Parathyroid adenoma (tissue), 2 donors: ENCODE data around the gene GRN.
"Not testable (repeated sequence)": the region's sequence is repeated elsewhere in the genome, so short reads cannot be mapped to it uniquely, and the experiment has no call there.

Experiments
- H2AFZ ChIP-seq: fragments of 300-600 bp; sonication (generic); one replicate; pipeline ENCODE4 v1.7.0; 2017; ENCODE audit warnings: antibody characterized with exemption, mild to moderate bottlenecking
- H3K27ac ChIP-seq: fragments of 300-600 bp; sonication (generic); one replicate; pipeline ENCODE4 v1.7.0; 2017
- H3K27me3 ChIP-seq: fragments of 300-600 bp; sonication (generic); one replicate; pipeline ENCODE4 v1.7.0; 2017; ENCODE audit warnings: low read length; ENCODE audit not compliant: control insufficient read depth, insufficient read depth
- H3K36me3 ChIP-seq: fragments of 300-600 bp; sonication (generic); one replicate; pipeline ENCODE4 v1.7.0; 2017; ENCODE audit warnings: low read length; ENCODE audit not compliant: control insufficient read depth, insufficient read depth
- H3K4me1 ChIP-seq: fragments of 300-600 bp; sonication (generic); one replicate; pipeline ENCODE4 v1.7.0; 2017; ENCODE audit warnings: control low read depth
- H3K4me2 ChIP-seq: fragments of 300-600 bp; sonication (generic); one replicate; pipeline ENCODE4 v1.7.0; 2017; ENCODE audit warnings: low read length
- H3K4me3 ChIP-seq: fragments of 300-600 bp; sonication (generic); one replicate; pipeline ENCODE4 v1.7.0; 2017; ENCODE audit warnings: low read depth, low read length
- H3K79me2 ChIP-seq: fragments of 300-600 bp; sonication (generic); one replicate; pipeline ENCODE4 v1.7.0; 2017; ENCODE audit warnings: control low read depth
- H3K9ac ChIP-seq: fragments of 300-600 bp; sonication (generic); one replicate; pipeline ENCODE4 v1.7.0; 2017; ENCODE audit warnings: mild to moderate bottlenecking
- H3K9me3 ChIP-seq: fragments of 300-600 bp; sonication (generic); one replicate; pipeline ENCODE4 v1.7.0; 2017; ENCODE audit warnings: low read length; ENCODE audit not compliant: control insufficient read depth
- TF ChIP-seq, protein P1 (sequence below): fragments of 300-600 bp; sonication (generic); IDR thresholded peaks from one replicate; pipeline ENCODE4 v1.7.0; 2017; ENCODE audit warnings: antibody characterized with exemption, mild to moderate bottlenecking
- donor health status: primary hyperparathyroidism.

The GRN gene

DNA sequence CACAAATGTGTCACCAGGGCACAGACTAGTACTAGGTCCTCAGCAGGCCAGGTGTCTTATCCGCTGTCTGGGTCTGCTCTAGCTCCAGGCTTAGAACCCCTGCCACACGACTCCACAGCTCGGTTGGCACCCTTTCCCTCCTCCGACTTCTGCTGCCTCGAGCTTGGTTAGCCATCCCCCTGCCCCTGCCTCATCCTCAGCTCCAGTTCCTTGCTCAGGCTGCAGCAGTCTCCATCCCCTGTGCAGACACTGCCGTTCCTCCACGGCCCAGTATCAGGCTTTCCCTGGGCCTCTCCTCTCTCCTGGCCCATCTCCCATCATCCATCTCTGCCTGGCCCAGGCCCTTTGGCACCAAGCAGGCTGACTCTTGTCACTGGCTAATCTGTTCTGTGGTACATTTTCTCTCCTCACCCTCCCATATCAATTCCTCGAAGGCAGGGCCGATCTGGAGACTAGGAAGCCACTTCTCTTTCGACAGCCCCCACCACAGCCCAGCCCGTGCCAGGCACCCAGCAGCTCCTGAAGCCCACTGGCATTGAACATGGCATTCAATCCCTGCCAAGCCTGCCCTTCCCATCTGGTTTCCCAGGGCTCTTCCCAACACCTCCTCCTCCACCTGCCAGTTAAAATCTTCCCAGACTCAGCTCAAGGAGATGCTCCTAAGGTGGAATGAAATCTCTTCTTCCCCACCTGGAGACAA, 1.4 kb upstream of the GRN start:
- Histone ChIP-seq H3K9me3 (no peaks in the 10 kb centered on the region), H3K27me3 (no peaks in the 10 kb centered on the region), H2AFZ (no peak overlapping the region), H3K27ac (no peak overlapping the region), H3K4me3 (no peak overlapping the region), H3K9ac (no peak overlapping the region), H3K79me2 (peaks cover 2% of the 10 kb centered on the region), H3K4me1 (peaks cover 2% of the 10 kb centered on the region), H3K4me2 (no peak overlapping the region), H3K36me3 (no peaks in the 10 kb centered on the region)
- TF ChIP-seq, protein P1, sequence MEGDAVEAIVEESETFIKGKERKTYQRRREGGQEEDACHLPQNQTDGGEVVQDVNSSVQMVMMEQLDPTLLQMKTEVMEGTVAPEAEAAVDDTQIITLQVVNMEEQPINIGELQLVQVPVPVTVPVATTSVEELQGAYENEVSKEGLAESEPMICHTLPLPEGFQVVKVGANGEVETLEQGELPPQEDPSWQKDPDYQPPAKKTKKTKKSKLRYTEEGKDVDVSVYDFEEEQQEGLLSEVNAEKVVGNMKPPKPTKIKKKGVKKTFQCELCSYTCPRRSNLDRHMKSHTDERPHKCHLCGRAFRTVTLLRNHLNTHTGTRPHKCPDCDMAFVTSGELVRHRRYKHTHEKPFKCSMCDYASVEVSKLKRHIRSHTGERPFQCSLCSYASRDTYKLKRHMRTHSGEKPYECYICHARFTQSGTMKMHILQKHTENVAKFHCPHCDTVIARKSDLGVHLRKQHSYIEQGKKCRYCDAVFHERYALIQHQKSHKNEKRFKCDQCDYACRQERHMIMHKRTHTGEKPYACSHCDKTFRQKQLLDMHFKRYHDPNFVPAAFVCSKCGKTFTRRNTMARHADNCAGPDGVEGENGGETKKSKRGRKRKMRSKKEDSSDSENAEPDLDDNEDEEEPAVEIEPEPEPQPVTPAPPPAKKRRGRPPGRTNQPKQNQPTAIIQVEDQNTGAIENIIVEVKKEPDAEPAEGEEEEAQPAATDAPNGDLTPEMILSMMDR: no peak

DNA sequence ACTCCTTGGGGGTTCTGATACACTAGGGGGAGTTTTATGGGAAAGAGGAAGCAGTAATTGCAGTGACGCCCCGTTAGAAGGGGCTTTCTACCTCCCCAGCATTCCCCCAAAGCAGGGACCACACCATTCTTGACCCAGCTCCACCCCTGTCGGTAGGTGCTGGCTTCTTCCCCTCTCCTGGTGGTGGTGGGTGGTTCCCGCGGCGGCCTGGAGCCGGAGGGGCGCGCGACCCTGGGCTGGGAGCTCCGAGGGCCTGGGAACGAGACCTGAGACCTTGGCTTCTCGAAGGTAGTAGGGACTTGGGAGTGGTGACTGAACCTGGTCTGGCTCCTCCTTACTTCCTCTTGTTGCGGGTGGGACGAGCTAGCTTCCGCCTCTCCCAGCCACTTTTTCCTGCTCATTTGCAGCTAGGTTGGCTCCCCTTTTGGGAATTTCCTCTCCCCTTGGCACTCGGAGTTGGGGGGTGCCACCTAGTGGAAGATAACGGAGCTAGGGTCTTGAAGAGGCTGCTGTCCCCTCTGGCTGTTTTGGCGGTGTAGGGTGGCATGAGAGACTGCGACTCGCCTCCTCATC, 438 bp downstream of the GRN start:
- Histone ChIP-seq H2AFZ (peak overlapping the region; percentile 98), H3K9me3 (no peaks in the 10 kb centered on the region), H3K4me3 (peak overlapping the region; percentile 80), H3K27me3 (no peaks in the 10 kb centered on the region), H3K4me2 (peak overlapping the region; percentile 93), H3K4me1 (peaks cover 2% of the 10 kb centered on the region), H3K9ac (peak overlapping the region; percentile 8), H3K27ac (peak overlapping the region; percentile 73), H3K79me2 (peaks cover 2% of the 10 kb centered on the region), H3K36me3 (no peaks in the 10 kb centered on the region)
- TF ChIP-seq, protein P1: peak; percentile 72

DNA sequence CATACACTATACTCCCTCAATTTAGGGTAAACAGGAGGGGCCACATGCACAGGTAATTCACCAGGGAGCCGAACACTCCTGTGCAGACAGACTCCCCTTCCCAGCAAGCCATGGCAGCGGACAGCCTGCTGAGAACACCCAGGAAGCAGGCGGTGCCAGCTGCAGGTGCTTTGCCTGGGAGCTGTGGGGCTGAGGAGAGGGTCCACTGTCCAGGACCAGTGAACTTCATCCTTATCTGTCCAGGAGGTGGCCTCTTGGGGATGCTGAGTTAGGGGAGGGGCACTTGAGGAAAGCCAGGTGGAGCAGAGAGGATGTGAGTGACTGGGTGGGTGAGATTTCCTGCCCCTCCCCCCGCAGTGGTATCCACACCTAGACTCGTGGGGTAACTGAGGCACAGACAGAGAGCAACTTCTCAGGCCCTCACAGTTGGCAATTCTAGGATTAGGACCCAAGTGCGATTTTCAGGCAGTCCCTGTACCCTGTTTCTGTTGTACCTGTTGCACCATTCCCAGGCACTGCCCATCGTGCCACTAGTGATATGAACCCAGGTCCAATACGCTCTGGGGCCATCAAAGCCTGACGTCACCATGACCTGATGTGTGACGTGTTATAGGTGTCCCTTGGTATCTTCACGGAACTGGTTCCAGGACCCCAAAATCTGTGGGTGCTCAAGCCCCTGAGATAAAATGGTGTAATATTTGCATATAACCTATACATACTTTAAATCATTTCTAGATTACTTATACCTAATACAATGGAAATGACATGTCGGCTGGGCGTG, 1.2 kb downstream of the GRN start:
- no peak overlapping the region for H2AFZ ChIP-seq
- peaks cover 2% of the 10 kb centered on the region for H3K4me1 ChIP-seq
- H3K9ac ChIP-seq: no peak overlapping the region
- H3K27me3 ChIP-seq: no peaks in the 10 kb centered on the region
- no peak overlapping the region for H3K27ac ChIP-seq
- H3K4me3 ChIP-seq: peak overlapping the region; percentile 80
- TF ChIP-seq, protein P1: no peak
- peaks cover 2% of the 10 kb centered on the region for H3K79me2 ChIP-seq
- H3K36me3 ChIP-seq: no peaks in the 10 kb centered on the region
- H3K9me3 ChIP-seq: no peaks in the 10 kb centered on the region
- peak overlapping the region; percentile 93 for H3K4me2 ChIP-seq

DNA sequence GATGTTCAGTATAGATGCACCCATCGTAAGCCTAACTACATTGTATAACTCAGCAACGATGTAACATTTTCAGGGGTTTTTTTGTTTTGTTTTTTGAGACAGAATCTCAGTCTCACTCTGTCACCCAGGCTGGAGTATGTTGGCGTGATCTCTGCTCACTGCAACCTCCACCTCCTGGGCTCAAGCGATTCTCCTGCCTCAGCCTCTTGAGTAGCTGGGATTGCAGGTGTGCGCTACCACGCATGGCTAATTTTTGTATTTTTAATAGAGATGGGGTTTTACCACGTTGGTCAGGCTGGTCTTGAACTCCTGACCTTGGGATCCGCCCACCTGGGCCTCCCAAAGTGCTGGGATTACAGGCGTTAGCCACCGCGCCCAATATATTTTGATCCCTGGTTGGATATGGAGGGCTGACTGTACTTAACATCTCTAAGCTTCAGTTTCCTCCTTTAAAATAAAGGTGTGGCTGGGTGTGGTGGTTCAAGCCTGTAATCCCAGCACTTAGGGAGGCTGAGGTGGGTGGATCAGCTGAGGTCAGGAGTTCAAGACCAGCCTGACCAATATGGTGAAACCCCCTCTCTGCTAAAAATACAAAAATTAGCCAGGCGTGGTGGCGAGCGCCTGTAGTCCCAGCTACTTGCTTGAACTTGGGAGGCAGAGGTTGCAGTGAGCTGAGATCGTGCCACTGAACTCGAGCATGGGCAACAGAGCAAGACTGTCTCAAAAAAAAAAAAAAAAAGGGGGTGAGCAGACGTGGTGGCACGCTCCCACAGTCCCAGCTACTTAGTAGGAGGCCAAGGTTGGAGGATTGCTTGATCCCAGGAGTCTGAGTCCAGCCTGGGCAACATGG, 2.3 kb downstream of the GRN start:
- not testable (repeated sequence) for H3K27me3 ChIP-seq, H3K9ac ChIP-seq, H3K9me3 ChIP-seq, H3K4me1 ChIP-seq, H3K4me2 ChIP-seq, H3K4me3 ChIP-seq, H2AFZ ChIP-seq, H3K36me3 ChIP-seq, H3K79me2 ChIP-seq, H3K27ac ChIP-seq
